OCI-LY1 (cell line): ENCODE results near the gene ADGRL4.

Experiments
- H2AFZ ChIP-seq: fragments of 200-600 bp; sonication (generic), shearing (Covaris generic); 2 replicates; pipeline ENCODE4 v1.6.0; 2014; ENCODE audit warnings: antibody characterized with exemption, mild to moderate bottlenecking, low read length
- H3F3A ChIP-seq: fragments of 200-600 bp; sonication (generic), shearing (Covaris generic); 2 replicates; pipeline ENCODE4 v1.6.0; 2014; ENCODE audit warnings: mild to moderate bottlenecking, antibody characterized with exemption, low read length, moderate library complexity; ENCODE audit not compliant: insufficient read depth
- H3K27ac ChIP-seq: fragments of 200-600 bp; sonication (generic); 2 replicates; pipeline ENCODE4 v1.5.1; 2014; ENCODE audit warnings: low read length, mixed run types, mild to moderate bottlenecking, low read depth; ENCODE audit not compliant: poor library complexity, severe bottlenecking
- H3K27me3 ChIP-seq: fragments of 200-600 bp; sonication (generic); 2 replicates; pipeline ENCODE4 v1.6.0; 2014; ENCODE audit warnings: antibody characterized with exemption, mild to moderate bottlenecking, low read length, moderate library complexity; ENCODE audit not compliant: insufficient read depth
- H3K36me3 ChIP-seq: fragments of 200-600 bp; sonication (generic); 2 replicates; pipeline ENCODE4 v1.6.1; 2014; ENCODE audit warnings: mild to moderate bottlenecking, antibody characterized with exemption, low read length, moderate library complexity, mixed read lengths; ENCODE audit not compliant: insufficient read depth
- H3K4me1 ChIP-seq: fragments of 200-600 bp; sonication (generic); 2 replicates; pipeline ENCODE4 v1.5.1; 2014; ENCODE audit warnings: mild to moderate bottlenecking, low read length, moderate library complexity; ENCODE audit not compliant: insufficient read depth, severe bottlenecking
- H3K4me2 ChIP-seq: fragments of 200-600 bp; sonication (generic), shearing (Covaris generic); 2 replicates; pipeline ENCODE4 v1.6.1; 2014; ENCODE audit warnings: low read length
- H3K4me3 ChIP-seq: fragments of 200-600 bp; sonication (generic); 2 replicates; pipeline ENCODE4 v1.5.1; 2014; ENCODE audit warnings: low read length, low read depth, mild to moderate bottlenecking, mixed read lengths; ENCODE audit not compliant: poor library complexity, severe bottlenecking
- H3K79me2 ChIP-seq: fragments of 200-600 bp; shearing (Covaris generic); 2 replicates; pipeline ENCODE4 v1.6.1; 2016; ENCODE audit warnings: mixed run types, low read length, mixed read lengths; ENCODE audit not compliant: insufficient read depth
- H3K9ac ChIP-seq: fragments of 200-600 bp; sonication (generic), shearing (Covaris generic); 2 replicates; pipeline ENCODE4 v1.6.1; 2014; ENCODE audit warnings: mild to moderate bottlenecking, low read length, mixed read lengths
- H3K9me2 ChIP-seq: fragments of 200-600 bp; sonication (generic), shearing (Covaris generic); 2 replicates; pipeline ENCODE4 v1.6.1; 2014; ENCODE audit warnings: low read depth, mild to moderate bottlenecking, low read length, mixed read lengths
- H3K9me3 ChIP-seq: fragments of 200-600 bp; shearing (Covaris generic); 2 replicates; pipeline ENCODE4 v1.6.1; 2014; ENCODE audit warnings: low read length, mixed read lengths
- H4K20me1 ChIP-seq: fragments of 200-600 bp; sonication (generic), shearing (Covaris generic); 2 replicates; pipeline ENCODE4 v1.6.0; 2016; ENCODE audit warnings: mild to moderate bottlenecking, low read length; ENCODE audit not compliant: insufficient read depth
- CTCF ChIP-seq: fragments of 200-600 bp; sonication (generic), shearing (Covaris generic); IDR thresholded peaks from 2 replicates; pipeline ENCODE4 v1.5.1; 2017; ENCODE audit warnings: mild to moderate bottlenecking, antibody characterized with exemption, low read length, moderate library complexity, mixed read lengths
- EZH2 ChIP-seq: fragments of 200-600 bp; sonication (generic), shearing (Covaris generic); IDR thresholded peaks from 2 replicates; pipeline ENCODE4 v1.8.0; 2017; ENCODE audit warnings: borderline replicate concordance, mixed run types, mild to moderate bottlenecking, antibody characterized with exemption, low read length, moderate library complexity, mixed read lengths

The ADGRL4 gene

GRCh38 chr1:79005945-79006344, 585 bp downstream of the ADGRL4 start:
- Histone ChIP-seq H3K27me3 (no peaks in the 10 kb centered on the region), H3K9ac (no peak overlapping the region), H2AFZ (no peak overlapping the region), H3K27ac (no peak overlapping the region), H3K4me3 (no peak overlapping the region), H3K9me2 (no peaks in the 10 kb centered on the region), H3K4me2 (no peak overlapping the region), H3K9me3 (no peaks in the 10 kb centered on the region), H3K4me1 (no peaks in the 10 kb centered on the region), H3K36me3 (no peaks in the 10 kb centered on the region), H4K20me1 (no peaks in the 10 kb centered on the region), H3K79me2 (no peaks in the 10 kb centered on the region), H3F3A (no peaks in the 10 kb centered on the region)
- TF ChIP-seq CTCF (no peak), EZH2 (no peak)

- Histone ChIP-seq H2AFZ (no peak overlapping the region), H3K4me3 (no peak overlapping the region), H4K20me1 (no peaks in the 10 kb centered on the region), H3K4me1 (no peaks in the 10 kb centered on the region), H3K9me3 (no peaks in the 10 kb centered on the region), H3K79me2 (no peaks in the 10 kb centered on the region), H3K27me3 (no peaks in the 10 kb centered on the region), H3K9ac (no peak overlapping the region), H3K4me2 (no peak overlapping the region), H3K36me3 (no peaks in the 10 kb centered on the region), H3F3A (no peaks in the 10 kb centered on the region), H3K9me2 (no peaks in the 10 kb centered on the region), H3K27ac (no peak overlapping the region)
- TF ChIP-seq EZH2 = no peak
- no peak for TF ChIP-seq CTCF
These were observed 1.6 kb downstream of the ADGRL4 start for GRCh38 chr1:79004916-79005315.

GRCh38 chr1:78996791-78997190, 9.7 kb downstream of the ADGRL4 start:
- H3K4me1 ChIP-seq = no peaks in the 10 kb centered on the region
- no peaks in the 10 kb centered on the region for H3K27me3 ChIP-seq
- no peak overlapping the region for H3K27ac ChIP-seq
- no peak overlapping the region for H3K4me3 ChIP-seq
- no peak overlapping the region for H2AFZ ChIP-seq
- no peaks in the 10 kb centered on the region for H4K20me1 ChIP-seq
- no peaks in the 10 kb centered on the region for H3F3A ChIP-seq
- no peaks in the 10 kb centered on the region for H3K9me3 ChIP-seq
- H3K9ac ChIP-seq = no peak overlapping the region
- no peaks in the 10 kb centered on the region for H3K9me2 ChIP-seq
- H3K79me2 ChIP-seq = no peaks in the 10 kb centered on the region
- no peak overlapping the region for H3K4me2 ChIP-seq
- no peaks in the 10 kb centered on the region for H3K36me3 ChIP-seq
- TF ChIP-seq EZH2 = no peak
- no peak for TF ChIP-seq CTCF
